K562 (cell line): ENCODE measurements around the gene CDCP1. TPM values are rescaled to one million over a fixed set of nuclear protein-coding genes. Genes with fewer than 3 reads are reported as not detected.
A peak's percentile ranks its signal among the peaks of the same experiment; 100 is the strongest.

Experiments used
- ATAC-seq: fragments of 200-7000 bp; cut with Tn5 transposase; 3 replicates; pipeline ENCODE4 v1.9.1; 2020; ENCODE audit warnings: moderate library complexity
- BruUV-seq: library from RNA; stranded (reverse); fragments of 400-500 nt; replicated peaks from 2 replicates; lab custom pipeline; 2021; lab: Mats Ljungman, UMichigan
- CTCF ChIA-PET: fragments of 300-600 bp; formaldehyde crosslinking; extraction: SDS; loops from one replicate; lab custom pipeline; 2021; ENCODE audit warnings: low intra/inter-chr PET ratio; lab: Yijun Ruan, JAX
- POLR2A ChIA-PET: fragments of 300-600, 350-650 bp; sonication (Branson Sonifier 250); formaldehyde crosslinking; extraction: SDS; loops from one replicate; lab custom pipeline; 2021; ENCODE audit warnings: antibody characterized with exemption, inconsistent platforms; lab: Yijun Ruan, JAX
- DNase-seq, 4 experiments: peaks; one replicate each; pipeline versions ENCODE4 v3.0.0 to v3.0.0-alpha.2; 2011 to 2018; ENCODE audit warnings: low spot score in 3 of 4, mixed read lengths in 3 of 4; ENCODE audit errors: extremely low read depth in 1 of 4
- FAIRE-seq: peaks from 2 replicates; lab custom pipeline; 2011; peaks lifted over from hg19 to GRCh38; lab: Jason Lieb, UNC
- H2AFZ ChIP-seq: 2 replicates; pipeline ENCODE4 v1.6.0; 2011; ENCODE audit warnings: low read depth, low read length, control low read depth, inconsistent platforms
- H3K27ac ChIP-seq: fragments of 200-600 bp; 3 replicates; pipeline ENCODE4 v1.8.0; 2011; ENCODE audit warnings: low read depth, mild to moderate bottlenecking, control low read depth, inconsistent platforms, low read length, moderate library complexity, mixed read lengths; ENCODE audit errors: extremely low read depth
- H3K27me3 ChIP-seq, 2 experiments: fragments of 300-600 bp in 1 of 2; 2 replicates in 1 of 2; 3 replicates in 1 of 2; pipeline versions ENCODE4 v1.6.0 to v1.8.0; 2011; ENCODE audit warnings: inconsistent platforms in 2 of 2, low read length in 2 of 2, mild to moderate bottlenecking in 1 of 2, mixed read lengths in 1 of 2, moderate library complexity in 1 of 2; ENCODE audit not compliant: control insufficient read depth in 2 of 2, insufficient read depth in 2 of 2
- H3K36me3 ChIP-seq: fragments of 300-600 bp; 3 replicates; pipeline ENCODE4 v1.8.0; 2011; ENCODE audit warnings: mild to moderate bottlenecking, low read length, inconsistent platforms; ENCODE audit not compliant: control insufficient read depth, insufficient read depth
- H3K4me1 ChIP-seq, 2 experiments: fragments of 200-600 bp in 1 of 2; replicated peaks in 1 of 2; 2 replicates in 1 of 2; 3 replicates in 1 of 2; pipeline versions ENCODE4 v1.5.1 to v1.8.0; 2011; ENCODE audit warnings: inconsistent platforms in 2 of 2, low read length in 2 of 2, mild to moderate bottlenecking in 1 of 2, mixed read lengths in 1 of 2, moderate library complexity in 1 of 2; ENCODE audit not compliant: control insufficient read depth in 2 of 2, insufficient read depth in 2 of 2
- H3K4me2 ChIP-seq: 2 replicates; pipeline ENCODE4 v1.6.1; 2011; ENCODE audit warnings: low read length, control low read depth, inconsistent platforms, mixed read lengths; ENCODE audit not compliant: insufficient read depth
- H3K4me3 ChIP-seq: fragments of 200-600 bp; sonication (generic), shearing (Covaris generic); 2 replicates; pipeline ENCODE4 v1.5.1; 2016; ENCODE audit warnings: control low read depth, inconsistent platforms
- H3K79me2 ChIP-seq: fragments of 200-600 bp; 3 replicates; pipeline ENCODE4 v1.8.0; 2011; ENCODE audit warnings: low read length, inconsistent platforms; ENCODE audit not compliant: control insufficient read depth, insufficient read depth
- H3K9ac ChIP-seq, 2 experiments: 2 replicates each; pipeline versions ENCODE4 v1.6.0 to v1.6.1; 2011; ENCODE audit warnings: low read depth in 2 of 2, low read length in 2 of 2, control low read depth in 1 of 2, inconsistent platforms in 1 of 2, mild to moderate bottlenecking in 1 of 2, mixed read lengths in 1 of 2; ENCODE audit not compliant: insufficient read depth in 1 of 2
- H3K9me1 ChIP-seq: one replicate; pipeline ENCODE4 v1.6.0; 2011; ENCODE audit warnings: inconsistent platforms, mild to moderate bottlenecking, low read length, moderate library complexity; ENCODE audit not compliant: control insufficient read depth, insufficient read depth
- H3K9me3 ChIP-seq: replicated peaks from 2 replicates; pipeline ENCODE4 v1.5.1; 2011; ENCODE audit warnings: low read depth, low read length, inconsistent platforms; ENCODE audit not compliant: control insufficient read depth, insufficient read depth
- H4K20me1 ChIP-seq: replicated peaks from 2 replicates; pipeline ENCODE4 v1.6.1; 2011; ENCODE audit warnings: low read length, inconsistent platforms, mixed read lengths; ENCODE audit not compliant: control insufficient read depth, insufficient read depth
- CCAR2 ChIP-seq: fragments of 200-400 bp; formaldehyde crosslinking; IDR thresholded peaks from 2 replicates; pipeline ENCODE4 v1.6.1; 2017; ENCODE audit warnings: mild to moderate bottlenecking, low read depth, low read length
- CTCF ChIP-seq, 3 experiments: IDR thresholded peaks in 2 of 3; conservative IDR thresholded peaks in 1 of 3; 2 replicates each; pipeline ENCODE4 v1.5.1; 2011 to 2012; ENCODE audit warnings: low read length in 3 of 3, mild to moderate bottlenecking in 3 of 3, control low read depth in 2 of 3, improper control_type of control experiment in 1 of 3, inconsistent platforms in 1 of 3, low read depth in 1 of 3, mixed read lengths in 1 of 3, moderate library complexity in 1 of 3; ENCODE audit not compliant: insufficient read depth in 2 of 3
- PBX2 ChIP-seq, 2 experiments: IDR thresholded peaks in 1 of 2; conservative IDR thresholded peaks in 1 of 2; 2 replicates each; pipeline ENCODE4 v1.6.1; 2016; ENCODE audit warnings: low read depth in 2 of 2, mild to moderate bottlenecking in 1 of 2, missing compliant biosample characterization in 1 of 2, missing genetic modification characterization in 1 of 2, moderate library complexity in 1 of 2
- PCBP1 ChIP-seq: fragments of 200-400 bp; formaldehyde crosslinking; IDR thresholded peaks from 2 replicates; pipeline ENCODE4 v1.6.1; 2018; ENCODE audit warnings: mild to moderate bottlenecking, low read depth, low read length; ENCODE audit not compliant: poor library complexity, severe bottlenecking
- RAD21 ChIP-seq, 2 experiments: fragments of 250-450 bp in 1 of 2; fragments of 450-650 bp in 1 of 2; sonication (Bioruptor Pico) in 1 of 2; formaldehyde crosslinking in 1 of 2; IDR thresholded peaks in 1 of 2; conservative IDR thresholded peaks in 1 of 2; 2 replicates each; pipeline versions ENCODE4 v1.4.0 to v1.8.0; 2020 to 2022; ENCODE audit warnings: mild to moderate bottlenecking in 2 of 2, moderate library complexity in 1 of 2
- RFX1 ChIP-seq: fragments of 450-650 bp; IDR thresholded peaks from 2 replicates; pipeline ENCODE4 v1.6.1; 2016; ENCODE audit warnings: mild to moderate bottlenecking, moderate library complexity
- SMARCA5 ChIP-seq: fragments of 450-650 bp; IDR thresholded peaks from 2 replicates; pipeline ENCODE4 v1.6.1; 2016
- TCF7 ChIP-seq: sonication (generic); IDR thresholded peaks from 2 replicates; pipeline ENCODE4 v1.6.1; 2016; ENCODE audit warnings: antibody characterized with exemption, borderline replicate concordance
- THRA ChIP-seq: fragments of 450-650 bp; IDR thresholded peaks from 2 replicates; pipeline ENCODE4 v1.6.1; 2017; ENCODE audit warnings: mild to moderate bottlenecking, moderate library complexity
- XRCC3 ChIP-seq: fragments of 450-650 bp; IDR thresholded peaks from 2 replicates; pipeline ENCODE4 v1.6.1; 2017; ENCODE audit warnings: mild to moderate bottlenecking, moderate library complexity
- ZNF165 ChIP-seq: fragments of 250-450 bp; sonication (Bioruptor Pico); IDR thresholded peaks from 2 replicates; pipeline ENCODE4 v1.4.0; 2020; ENCODE audit warnings: borderline replicate concordance
- ZNF175 ChIP-seq: fragments of 200-800 bp; sonication (Bioruptor generic); IDR thresholded peaks from 2 replicates; pipeline ENCODE4 v1.6.1; 2016; ENCODE audit warnings: low read depth, mild to moderate bottlenecking, missing genetic modification characterization, missing compliant biosample characterization
- ZNF778 ChIP-seq: fragments of 450-650 bp; formaldehyde crosslinking; IDR thresholded peaks from 2 replicates; pipeline ENCODE4 v1.4.0; 2020; ENCODE audit warnings: mild to moderate bottlenecking, moderate library complexity
- WGBS: fragments of 100-300 bp; shearing (Covaris generic); methylation state at CpG from one replicate; pipeline ENCODE4 v1.1.6; 2016; ENCODE audit warnings: low coverage, mixed read lengths; ENCODE audit not compliant: insufficient coverage; ENCODE audit errors: missing lambda C conversion rate; 5-methylcytosine and 5-hydroxymethylcytosine counted together
- in situ Hi-C: fragments of 300-500 bp; cut with MboI; formaldehyde crosslinking; loops from 4 replicates; pipeline ENCODE4 v1.15.0; 2018; ENCODE audit warnings: inconsistent platforms, mixed read lengths
- intact Hi-C: fragments of 100-400 bp; cut with micrococcal nuclease; formaldehyde crosslinking; loops from 2 replicates; pipeline ENCODE4 v1.14.2; 2022
- polyA plus RNA-seq, 8 experiments: library from polyadenylated mRNA; depleted of rRNA in 4 of 8; stranded (reverse) in 5 of 8; unstranded in 3 of 8; fragments of >200 nt; fragmentation: Nextera tagmentation in 2 of 8; fragmentation: Illumina TruSeq in 1 of 8; extraction: Ambion mirVana in 2 of 8; extraction: Trizol in 1 of 8; gene quantifications; 2 replicates each; pipeline versions ENCODE4 v1.2.1 to v1.2.3, GENCODE V29; 2011 to 2014; ENCODE audit warnings: inconsistent platforms in 1 of 8, missing spikeins in 1 of 8
- total RNA-seq, 7 experiments: library from RNA; depleted of rRNA in 6 of 7; stranded (reverse); fragments of >200 nt in 6 of 7; fragmentation: Illumina TruSeq in 2 of 7; extraction: Trizol in 2 of 7; gene quantifications; 2 replicates each; pipeline versions ENCODE4 v1.2.1 to v1.2.3, GENCODE V29; 2011 to 2021; ENCODE audit warnings: low replicate concordance in 1 of 7

CDCP1 gene
- total and polyA plus RNA-seq, 9 of the 15 experiments (the other 6 are each of a cell fraction or from before 2014, with no cell fraction given): 3.9 to 16.4 (median 5.2) TPM

GRCh38 chr3:45041666-45042065, 104.5 kb downstream of the CDCP1 start:
- peak; percentile 49 for FAIRE-seq
- peak overlapping the region; percentile 37 for H3K27ac ChIP-seq
- in situ Hi-C loops: loop anchor here (5.0 to 25.0 kb wide), 2 partner anchors 176 to 1371 kb away; partner anchors contain the start of genes CCR5AS and CCRL2
- TF ChIP-seq ZNF778 (CRISPR knock-in tag) (no peak), CTCF (IDR thresholded peaks at IDR 0.05 in 2 of 3, conservative IDR thresholded peaks at IDR 0.05 in 1 of 3; ENCODE audit: insufficient read depth in 2 of 3, low read depth in 1 of 3, low read length in 3 of 3) (no peak), TCF7 (no peak), XRCC3 (no peak), RFX1 (no peak), PBX2 (CRISPR knock-in tag; IDR thresholded peaks at IDR 0.05; ENCODE audit: low read depth) (no peak), PBX2 (tag; conservative IDR thresholded peaks at IDR 0.05; ENCODE audit: low read depth) (no peak), RAD21 (CRISPR knock-in tag; conservative IDR thresholded peaks at IDR 0.05 in 1 of 2, IDR thresholded peaks at IDR 0.05 in 1 of 2) (peak in 1 of 2 experiments; percentile 8; a peak in 1 of 4 replicates), THRA (no peak), PCBP1 (no peak), CCAR2 (no peak), ZNF175 (CRISPR knock-in tag) (peak; percentile 54), ZNF165 (CRISPR knock-in tag) (no peak), SMARCA5 (no peak)

More at GRCh38 chr3:45041666-45042065, 104.5 kb downstream of the CDCP1 start:
- 17% methylated on average over 2 of the region's 2 CpGs for whole genome bisulfite sequencing
- no peaks in the 10 kb centered on the region for H3K36me3 ChIP-seq
- H3K27me3 ChIP-seq: no peaks in the 10 kb centered on the region
- H3K4me1 ChIP-seq: peaks cover 8 to 40% of the 10 kb centered on the region in 2 experiments; a peak in 4 of 5 replicates
- intact Hi-C loops: loop anchor here (2.0 kb wide), 3 partner anchors 95 to 615 kb away; no protein-coding TSS in a partner anchor
- no peak for DNase-seq
- H2AFZ ChIP-seq: peak overlapping the region; percentile 68
- BruUV-seq: no TSS peak
- ChIA-PET POLR2A (interaction anchor here (0.5 to 3.7 kb wide), 9 partner anchors 13 to 273 kb away, joined by 3 to 32 read pairs (median 5); no protein-coding TSS in a partner anchor), CTCF (interaction anchor here (0.6 to 5.4 kb wide), 6 partner anchors 125 to 612 kb away, joined by 3 to 94 read pairs (median 4); no protein-coding TSS in a partner anchor)
- no peaks in the 10 kb centered on the region for H3K79me2 ChIP-seq
- no peaks in the 10 kb centered on the region for H3K9me1 ChIP-seq
- no peaks in the 10 kb centered on the region for H4K20me1 ChIP-seq
- H3K9me3 ChIP-seq: no peaks in the 10 kb centered on the region
- H3K9ac ChIP-seq: peak overlapping the region; percentile 2 to 12; a peak in 2 of 4 replicates
- ATAC-seq: no peak
- no peak overlapping the region for H3K4me2 ChIP-seq
- no peak overlapping the region for H3K4me3 ChIP-seq
